Testis (tissue), 3 donors: ENCODE data around the gene POP4. TPM values are rescaled to one million over a fixed set of nuclear protein-coding genes. Genes with fewer than 3 reads are reported as not detected.

Experiments used
- DNase-seq: peaks from one replicate; pipeline ENCODE4 v3.0.0-alpha.2; 2019
- H3K27ac ChIP-seq, 2 donors: fragments of 200-600 bp; sonication (generic); one replicate each; pipeline ENCODE4 v1.5.1; 2019
- H3K27me3 ChIP-seq: fragments of 200-600 bp; sonication (generic); one replicate; pipeline ENCODE4 v1.5.1; 2019
- H3K36me3 ChIP-seq: fragments of 200-600 bp; sonication (generic); one replicate; pipeline ENCODE4 v1.5.1; 2017; ENCODE audit warnings: low read depth; ENCODE audit errors: missing control alignments
- H3K4me1 ChIP-seq: fragments of 200-600 bp; sonication (generic); one replicate; pipeline ENCODE4 v1.5.1; 2019
- H3K4me3 ChIP-seq, 2 donors: fragments of 200-600 bp; sonication (generic); one replicate each; pipeline ENCODE4 v1.5.1; 2017 to 2019
- H3K9me3 ChIP-seq: fragments of 200-600 bp; sonication (generic); one replicate; pipeline ENCODE4 v1.5.1; 2017
- CTCF ChIP-seq, 3 experiments: fragments of 450-650 bp in 2 of 3; fragments of 200-600 bp in 1 of 3; sonication (generic) in 1 of 3; IDR thresholded peaks; one replicate each; pipeline ENCODE4 v1.5.1; 2016 to 2019; ENCODE audit warnings: antibody characterized with exemption in 3 of 3, mild to moderate bottlenecking in 2 of 3, moderate library complexity in 1 of 3
- POLR2A ChIP-seq: fragments of 450-650 bp; IDR thresholded peaks from one replicate; pipeline ENCODE4 v1.6.1; 2017; ENCODE audit warnings: antibody characterized with exemption, mild to moderate bottlenecking, moderate library complexity
- WGBS, 2 donors: methylation state at CpG; one replicate each; pipeline ENCODE4 v1.1.5; 2018; 5-methylcytosine and 5-hydroxymethylcytosine counted together
- intact Hi-C: fragments of 100-400 bp; cut with DNase I; formaldehyde crosslinking; loops from one replicate; pipeline ENCODE4 v1.15.1; 2023; ENCODE audit warnings: low total_unique reads
- polyA plus RNA-seq: library from polyadenylated mRNA; stranded (reverse); fragments of 350-450 nt; fragmentation: Illumina TruSeq; extraction: RNeasy Lipid Tissue Mini Kit (QIAGEN cat#74804); gene quantifications from one replicate; pipeline ENCODE4 v1.2.3, GENCODE V29; 2014; ENCODE audit warnings: low read depth, low replicate concordance; ENCODE audit not compliant: insufficient read depth
- total RNA-seq, 2 donors: library from RNA; depleted of rRNA; stranded (reverse); fragments of >200 nt; gene quantifications; one replicate each; pipeline ENCODE4 v1.2.3, GENCODE V29; 2016

The POP4 gene
- total and polyA plus RNA-seq, 3 donors from 2014 or later, result 79.8 to 127 (median 82.4) TPM

GRCh38 chr19:29662604-29663404 lies 56.7 kb downstream of the POP4 start:
- Histone ChIP-seq H3K9me3 (no peaks in the 10 kb centered on the region), H3K27me3 (no peaks in the 10 kb centered on the region), H3K4me1 (peaks cover 55% of the 10 kb centered on the region), H3K4me3 (no peak overlapping the region), H3K27ac (peak overlapping the region; percentile 84 to 87), H3K36me3 (no peaks in the 10 kb centered on the region)
- DNase-seq, result peak; percentile 65
- TF ChIP-seq CTCF (IDR thresholded peaks at IDR 0.05) (no peak), POLR2A (no peak)
- intact Hi-C loops, result no loop called here
- whole genome bisulfite sequencing, 2 donors, result 36 to 44% methylated on average over 13 to 17 of the region's 17 CpGs

GRCh38 chr19:29663861-29664752 lies 58.0 kb downstream of the POP4 start:
- Histone ChIP-seq H3K27ac (peak overlapping the region; percentile 84 to 87), H3K4me3 (peak overlapping the region in 1 of 2 donors; percentile 95), H3K9me3 (no peaks in the 10 kb centered on the region), H3K4me1 (peaks cover 66% of the 10 kb centered on the region), H3K36me3 (no peaks in the 10 kb centered on the region), H3K27me3 (no peaks in the 10 kb centered on the region)
- TF ChIP-seq POLR2A (no peak), CTCF (IDR thresholded peaks at IDR 0.05) (no peak)
- intact Hi-C loops, result no loop called here
- WGBS, 2 donors, result 84 to 85% methylated on average over 19 of the region's 19 CpGs
- no peak for DNase-seq

GRCh38 chr19:29664753-29665214 lies 58.7 kb downstream of the POP4 start:
- H3K4me1 ChIP-seq, result peaks cover 69% of the 10 kb centered on the region
- 24% methylated on average over 22 of the region's 22 CpGs for WGBS, 2 donors
- TF ChIP-seq POLR2A (no peak), CTCF (IDR thresholded peaks at IDR 0.05) (no peak)

GRCh38 chr19:29665215-29665825 lies 59.2 kb downstream of the POP4 start, which contains the start of gene PLEKHF1:
TSS of gene PLEKHF1 (plus strand) at chr19:29665461. CDS start at chr19:29673840, 8,379 bp downstream.
- no peak for TF ChIP-seq POLR2A
- no peak for TF ChIP-seq CTCF (IDR thresholded peaks at IDR 0.05)
- WGBS, 2 donors, result 0 to 1% methylated on average over 4 to 51 of the region's 75 CpGs
- peaks cover 69% of the 10 kb centered on the region for H3K4me1 ChIP-seq

More at GRCh38 chr19:29664753-29665214, 58.7 kb downstream of the POP4 start:
- Histone ChIP-seq H3K4me3 (peak overlapping the region; percentile 90 to 95), H3K36me3 (no peaks in the 10 kb centered on the region), H3K9me3 (no peaks in the 10 kb centered on the region), H3K27me3 (no peaks in the 10 kb centered on the region), H3K27ac (peak overlapping the region; percentile 84 to 87)
- intact Hi-C loops, result no loop called here
- no peak for DNase-seq

More at GRCh38 chr19:29665215-29665825, 59.2 kb downstream of the POP4 start, which contains the start of gene PLEKHF1:
- no peaks in the 10 kb centered on the region for H3K9me3 ChIP-seq
- H3K4me3 ChIP-seq, result peak within 1 kb of the TSS; percentile 90 to 95
- H3K27me3 ChIP-seq, result no peaks in the 10 kb centered on the region
- H3K36me3 ChIP-seq, result no peaks in the 10 kb centered on the region
- intact Hi-C loops, result no loop called here
- peak; percentile 93 for DNase-seq
- H3K27ac ChIP-seq, result peak within 1 kb of the TSS; percentile 84 to 87
